ENCODE results near the gene ZNF227. TPM values are rescaled to one million over a fixed set of nuclear protein-coding genes. Genes with fewer than 3 reads are reported as not detected.

Gene ZNF227
- total RNA-seq, 1 experiment from 2014 or later, result 22.6 TPM

- H4K8ac ChIP-seq (replicated peaks; ENCODE audit: insufficient read length, low read depth, low read length), result no peak overlapping the region
- no peak overlapping the region for H3T11ph ChIP-seq (ENCODE audit: low read length)
- no peak overlapping the region for H2BK5ac ChIP-seq (ENCODE audit: insufficient read length, low read length)
- no peak overlapping the region for H3K4me2 ChIP-seq (ENCODE audit: insufficient read depth, insufficient read length, low read length)
- H2BK120ac ChIP-seq (ENCODE audit: low read depth, low read length, poor library complexity, severe bottlenecking), result no peak overlapping the region
- H3K14ac ChIP-seq (ENCODE audit: insufficient read depth, low read length), result no peak overlapping the region
- no peak overlapping the region for H3K56ac ChIP-seq (ENCODE audit: insufficient read length, low read depth, low read length)
- H3K79me1 ChIP-seq (ENCODE audit: insufficient read depth, low read depth, low read length, poor library complexity, severe bottlenecking), result no peaks in the 10 kb centered on the region
- no peak overlapping the region for H2BK12ac ChIP-seq (ENCODE audit: insufficient read length, low read depth, low read length)
- H2BK15ac ChIP-seq (ENCODE audit: low read depth, low read length), result no peak overlapping the region
- no CpG with 5 or more reads among the region's 5 CpGs for WGBS (ENCODE audit: extremely low coverage, insufficient read length, low lambda C conversion rate)
- no peaks in the 10 kb centered on the region for H3K23me2 ChIP-seq (ENCODE audit: insufficient read length, low read depth, low read length, poor library complexity, severe bottlenecking)
- no peak overlapping the region for H3K18ac ChIP-seq (ENCODE audit: insufficient read length, low read depth, low read length)
- H3K4ac ChIP-seq (ENCODE audit: low read depth, low read length), result no peak overlapping the region
- no peaks in the 10 kb centered on the region for H3K4me1 ChIP-seq (ENCODE audit: insufficient read depth, low read length)
- no peak overlapping the region for H2AK5ac ChIP-seq (ENCODE audit: insufficient read length, low read length)
- no peak overlapping the region for H2AFZ ChIP-seq (ENCODE audit: low read length)
- no peak overlapping the region for H4K5ac ChIP-seq (ENCODE audit: insufficient read length, low read depth, low read length)
- no peak for DNase-seq
- H2BK20ac ChIP-seq (ENCODE audit: low read depth, low read length, poor library complexity, severe bottlenecking), result no peak overlapping the region
- Mint-ChIP-seq H3K4me3 (no peak overlapping the region), H3K27ac (no peak overlapping the region), H3K36me3 (ENCODE audit: insufficient read depth in 1 of 3, low read depth in 3 of 3) (peaks cover 0 to 2% (median 2%) of the 10 kb centered on the region in 3 experiments; a peak in 3 of 7 replicates), H3K9me3 (peaks cover 49 to 61% of the 10 kb centered on the region in 2 experiments), H3K4me1 (no peaks in the 10 kb centered on the region), H3K27me3 (ENCODE audit: low read depth) (peaks cover 11% of the 10 kb centered on the region)
- TF ChIP-seq CTCF (conservative IDR thresholded peaks at IDR 0.05), result no peak
- no peaks in the 10 kb centered on the region for H3K27me3 ChIP-seq (ENCODE audit: insufficient read depth, low read length)
- no peaks in the 10 kb centered on the region for H3K79me2 ChIP-seq (ENCODE audit: insufficient read depth, low read length)
- no peaks in the 10 kb centered on the region for H3K9me3 ChIP-seq (ENCODE audit: control insufficient read depth, low read depth, low read length)
- no peak overlapping the region for H3K27ac ChIP-seq (ENCODE audit: insufficient read length, low read depth, low read length)
- H3K9ac ChIP-seq (ENCODE audit: extremely low read depth, insufficient read length, low read length), result no peak overlapping the region
- no peak overlapping the region for H4K91ac ChIP-seq (ENCODE audit: insufficient read length, low read depth, low read length)
- H3K23ac ChIP-seq (ENCODE audit: insufficient read length, low read depth, low read length), result no peak overlapping the region
- no peaks in the 10 kb centered on the region for H4K20me1 ChIP-seq (ENCODE audit: control insufficient read depth, insufficient read depth, insufficient read length)
These were observed 20.2 kb upstream of the ZNF227 start for GRCh38 chr19:44192127-44192526.

All from H9 (cell line).